Muscle layer of duodenum (tissue), 2 donors: Measurements from ENCODE around the gene PAPLN.

ENCODE experiments used
- H3K27ac ChIP-seq: one replicate; pipeline ENCODE4 v1.7.0; 2013; ENCODE audit warnings: mild to moderate bottlenecking, low read length
- H3K27me3 ChIP-seq: one replicate; pipeline ENCODE4 v1.7.0; 2013; ENCODE audit warnings: low read depth, mild to moderate bottlenecking, control low read depth, low read length
- H3K36me3 ChIP-seq, 2 donors: one replicate each; pipeline ENCODE4 v1.7.0; 2013; ENCODE audit warnings: low read length in 2 of 2, control low read depth in 1 of 2, mild to moderate bottlenecking in 1 of 2; ENCODE audit not compliant: insufficient read depth in 2 of 2, control insufficient read depth in 1 of 2
- H3K4me1 ChIP-seq, 2 donors: one replicate each; pipeline ENCODE4 v1.7.0; 2013; ENCODE audit warnings: low read length in 2 of 2, mild to moderate bottlenecking in 2 of 2, control low read depth in 1 of 2, moderate library complexity in 1 of 2; ENCODE audit not compliant: insufficient read depth in 2 of 2, control insufficient read depth in 1 of 2
- H3K4me3 ChIP-seq, 2 donors: one replicate each; pipeline ENCODE4 v1.7.0; 2013; ENCODE audit warnings: low read length in 2 of 2, low read depth in 1 of 2, mild to moderate bottlenecking in 1 of 2
- H3K9me3 ChIP-seq, 2 donors: one replicate each; pipeline ENCODE4 v1.7.0; 2013; ENCODE audit warnings: low read length in 2 of 2, control low read depth in 1 of 2, mild to moderate bottlenecking in 1 of 2; ENCODE audit not compliant: control insufficient read depth in 1 of 2
- donor health status: healthy.

PAPLN gene

GRCh38 chr14:73238941-73239340 lies 1.6 kb downstream of the PAPLN start:
- Histone ChIP-seq H3K36me3 (no peaks in the 10 kb centered on the region), H3K9me3 (no peaks in the 10 kb centered on the region), H3K27ac (no peak overlapping the region), H3K4me3 (peak overlapping the region; percentile 30 to 64), H3K4me1 (peaks cover 10 to 53% of the 10 kb centered on the region in 2 donors), H3K27me3 (peaks cover 3% of the 10 kb centered on the region)

- peaks cover 3% of the 10 kb centered on the region for H3K27me3 ChIP-seq
- peak overlapping the region; percentile 30 to 64 for H3K4me3 ChIP-seq
- no peaks in the 10 kb centered on the region for H3K9me3 ChIP-seq
- H3K27ac ChIP-seq = no peak overlapping the region
- no peaks in the 10 kb centered on the region for H3K36me3 ChIP-seq
- H3K4me1 ChIP-seq = peaks cover 10 to 53% of the 10 kb centered on the region in 2 donors
Observed at GRCh38 chr14:73239393-73240241, 2.3 kb downstream of the PAPLN start.

- Histone ChIP-seq H3K4me3 (no peak overlapping the region), H3K36me3 (no peaks in the 10 kb centered on the region), H3K27me3 (peaks cover 3% of the 10 kb centered on the region), H3K4me1 (peaks cover 10 to 54% of the 10 kb centered on the region in 2 donors), H3K9me3 (no peaks in the 10 kb centered on the region), H3K27ac (no peak overlapping the region)
Observed at GRCh38 chr14:73240816-73241480, 3.6 kb downstream of the PAPLN start.

GRCh38 chr14:73241481-73242165 lies 4.3 kb downstream of the PAPLN start:
- H3K4me1 ChIP-seq = peaks cover 10 to 49% of the 10 kb centered on the region in 2 donors
- no peak overlapping the region for H3K27ac ChIP-seq

GRCh38 chr14:73242357-73242901 lies 5.1 kb downstream of the PAPLN start:
- Histone ChIP-seq H3K4me1 (peaks cover 10 to 44% of the 10 kb centered on the region in 2 donors), H3K36me3 (no peaks in the 10 kb centered on the region), H3K27me3 (peaks cover under 1% of the 10 kb centered on the region), H3K4me3 (peak overlapping the region in 1 of 2 donors; percentile 23), H3K9me3 (no peaks in the 10 kb centered on the region), H3K27ac (no peak overlapping the region)

More at GRCh38 chr14:73241481-73242165, 4.3 kb downstream of the PAPLN start:
- no peak overlapping the region for H3K4me3 ChIP-seq
- H3K36me3 ChIP-seq = no peaks in the 10 kb centered on the region
- H3K9me3 ChIP-seq = no peaks in the 10 kb centered on the region
- peaks cover 3% of the 10 kb centered on the region for H3K27me3 ChIP-seq

- Histone ChIP-seq H3K4me3 (no peak overlapping the region), H3K4me1 (peaks cover 10 to 35% of the 10 kb centered on the region in 2 donors), H3K9me3 (no peaks in the 10 kb centered on the region), H3K27me3 (no peaks in the 10 kb centered on the region), H3K36me3 (no peaks in the 10 kb centered on the region), H3K27ac (no peak overlapping the region)
Observed at GRCh38 chr14:73243341-73243740, 6.0 kb downstream of the PAPLN start.

- Histone ChIP-seq H3K36me3 (no peaks in the 10 kb centered on the region), H3K4me1 (peaks cover 6 to 31% of the 10 kb centered on the region in 2 donors), H3K9me3 (no peaks in the 10 kb centered on the region), H3K4me3 (no peak overlapping the region), H3K27ac (no peak overlapping the region), H3K27me3 (no peaks in the 10 kb centered on the region)
Observed at GRCh38 chr14:73243748-73244147, 6.4 kb downstream of the PAPLN start.

GRCh38 chr14:73244541-73245290 lies 7.4 kb downstream of the PAPLN start:
- Histone ChIP-seq H3K36me3 (no peaks in the 10 kb centered on the region), H3K27me3 (no peaks in the 10 kb centered on the region), H3K27ac (no peak overlapping the region), H3K4me3 (peak overlapping the region in 1 of 2 donors; percentile 75), H3K4me1 (peaks cover 0 to 25% of the 10 kb centered on the region in 2 donors), H3K9me3 (no peaks in the 10 kb centered on the region)

GRCh38 chr14:73245480-73246325 lies 8.4 kb downstream of the PAPLN start:
- H3K27ac ChIP-seq = no peak overlapping the region
- H3K9me3 ChIP-seq = no peaks in the 10 kb centered on the region
- peaks cover 0 to 21% of the 10 kb centered on the region in 2 donors for H3K4me1 ChIP-seq
- peak overlapping the region; percentile 11 to 75 for H3K4me3 ChIP-seq
- H3K27me3 ChIP-seq = no peaks in the 10 kb centered on the region
- H3K36me3 ChIP-seq = no peaks in the 10 kb centered on the region
